HG03045 (cell line): ENCODE results near the gene ATG16L1.
A peak's percentile ranks its signal among the peaks of the same experiment; 100 is the strongest.

ENCODE experiments used
- ATAC-seq: cut with Tn5 transposase; IDR thresholded peaks from one replicate; pipeline ENCODE4 v1.9.1; 2021; ENCODE audit warnings: mild to moderate bottlenecking, moderate library complexity; ENCODE audit not compliant: unreplicated experiment

Gene ATG16L1

GRCh38 chr2:233251306-233252116, at the start of gene ATG16L1:
ATG16L1 (plus strand) TSS chr2:233251673; CDS start chr2:233251828, 155 bp downstream.
- peak; percentile 95 for ATAC-seq

DNA sequence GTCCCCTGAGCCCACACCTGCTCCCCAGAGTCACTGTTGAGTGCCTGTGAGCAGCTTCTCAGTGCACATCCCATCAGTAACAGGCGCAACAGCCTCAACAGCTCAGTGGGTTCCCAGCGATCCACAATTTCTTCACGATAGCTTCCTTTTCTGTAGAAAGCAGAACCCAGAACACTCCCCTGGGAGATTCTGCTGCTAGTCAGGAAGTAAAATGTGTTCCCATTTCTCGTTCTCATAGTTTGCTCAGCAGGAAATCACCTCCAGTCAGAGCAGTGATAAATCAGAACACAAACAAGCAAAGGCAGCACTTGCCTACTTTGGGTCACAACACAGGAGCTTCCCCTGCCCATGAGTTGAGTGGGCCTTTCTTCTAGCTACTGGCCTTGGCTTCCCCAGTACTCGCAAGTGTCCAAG, 48.9 kb upstream of the ATG16L1 start:
- ATAC-seq: no peak

DNA sequence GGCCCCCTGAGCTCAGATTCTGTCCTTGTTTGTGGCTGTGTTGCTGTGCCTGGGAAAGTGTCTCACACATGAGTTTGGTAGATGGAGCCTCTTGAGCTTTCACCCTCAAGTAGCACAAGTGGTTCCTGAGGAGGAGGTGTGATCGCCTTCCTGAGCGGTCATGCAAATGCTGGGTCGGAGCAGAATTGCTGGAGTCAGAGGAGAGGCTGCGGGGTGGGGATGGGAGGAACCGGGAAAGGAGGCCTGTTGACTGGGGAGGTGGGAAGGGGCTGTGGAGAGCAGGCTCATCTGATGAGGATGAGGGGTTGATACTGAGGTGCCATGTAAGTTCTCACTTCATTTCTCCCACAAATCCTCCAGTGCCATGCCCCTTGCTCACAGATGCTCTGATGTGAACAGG, 48.4 kb upstream of the ATG16L1 start:
- no peak for ATAC-seq

DNA sequence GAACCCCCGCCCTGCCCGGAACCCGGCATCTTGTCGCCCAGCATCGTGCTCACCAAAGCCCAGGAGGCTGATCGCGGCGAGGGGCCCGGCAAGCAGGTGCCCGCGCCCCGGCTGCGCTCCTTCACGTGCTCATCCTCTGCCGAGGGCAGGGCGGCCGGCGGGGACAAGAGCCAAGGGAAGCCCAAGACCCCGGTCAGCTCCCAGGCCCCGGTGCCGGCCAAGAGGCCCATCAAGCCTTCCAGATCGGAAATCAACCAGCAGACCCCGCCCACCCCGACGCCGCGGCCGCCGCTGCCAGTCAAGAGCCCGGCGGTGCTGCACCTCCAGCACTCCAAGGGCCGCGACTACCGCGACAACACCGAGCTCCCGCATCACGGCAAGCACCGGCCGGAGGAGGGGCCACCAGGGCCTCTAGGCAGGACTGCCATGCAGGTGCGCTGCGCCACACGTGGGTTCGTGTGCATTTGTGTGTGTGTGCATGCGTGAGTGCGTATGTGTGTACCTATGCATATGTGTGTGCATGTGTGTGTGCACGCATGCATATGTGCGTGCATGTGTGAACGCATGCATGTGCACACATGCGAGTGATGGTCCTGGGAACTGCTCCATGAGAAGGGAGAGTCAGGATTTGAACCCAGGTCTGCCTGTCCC, 47.1 kb upstream of the ATG16L1 start:
- ATAC-seq: no peak

GRCh38 chr2:233208382-233209116, 42.9 kb upstream of the ATG16L1 start:
- ATAC-seq: no peak

- ATAC-seq: no peak
Measured at GRCh38 chr2:233209117-233209532, 42.3 kb upstream of the ATG16L1 start.

- ATAC-seq: no peak
Measured at GRCh38 chr2:233209533-233210171, 41.8 kb upstream of the ATG16L1 start.

DNA sequence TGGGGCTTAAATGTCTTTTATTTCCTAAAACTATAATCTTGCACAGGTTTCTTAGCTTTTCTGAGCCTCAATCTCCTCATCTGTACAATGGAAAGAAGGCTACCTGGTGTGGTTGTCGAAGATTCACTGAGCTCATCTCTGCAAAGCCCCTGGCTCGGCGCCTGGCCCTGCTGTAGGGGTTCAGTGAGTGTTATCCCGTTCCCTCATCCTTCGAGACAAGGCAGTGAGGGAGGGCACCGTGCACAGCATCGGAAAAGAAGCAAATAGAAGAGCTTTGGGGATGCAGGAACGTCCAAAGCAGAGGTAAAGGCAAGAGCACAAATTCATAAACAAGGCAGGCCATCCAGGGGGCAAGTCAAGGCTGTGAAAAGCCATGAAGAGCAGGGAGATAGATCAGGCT, 41.2 kb upstream of the ATG16L1 start:
- ATAC-seq: no peak

DNA sequence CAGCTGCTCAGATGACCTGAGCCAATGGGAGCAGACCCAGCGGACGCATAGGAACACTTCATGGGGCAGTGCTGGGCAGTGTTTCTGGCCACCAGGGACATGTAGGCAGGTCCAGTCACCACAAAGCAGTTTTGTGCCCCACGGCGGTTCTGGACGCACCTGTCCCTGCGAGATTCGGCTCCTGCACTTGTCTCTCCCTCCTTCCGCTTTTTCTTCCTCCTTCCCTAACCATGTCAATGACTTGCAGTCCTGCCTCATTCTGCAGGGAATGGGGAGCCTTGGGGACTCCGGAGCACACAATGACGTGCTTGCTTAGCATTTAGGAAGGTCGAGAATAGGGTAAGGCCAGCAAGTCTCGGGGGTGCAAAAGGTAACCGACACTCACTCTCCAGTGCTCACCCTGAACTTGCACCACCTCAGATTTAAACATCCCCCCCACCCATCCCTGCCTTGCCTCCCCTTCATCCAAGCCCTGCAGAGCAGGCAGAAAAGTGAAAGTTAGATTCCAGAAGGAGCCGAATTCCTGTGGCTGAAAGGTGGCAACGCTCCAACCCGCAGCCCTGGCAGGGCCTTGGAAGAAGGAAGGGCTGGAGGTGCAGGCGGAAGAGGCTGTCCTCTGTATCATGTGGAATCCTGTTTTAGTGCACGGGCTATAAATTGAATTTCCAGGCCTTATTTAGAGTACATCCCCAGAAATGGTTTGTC, 40.5 kb upstream of the ATG16L1 start:
- ATAC-seq: no peak

DNA sequence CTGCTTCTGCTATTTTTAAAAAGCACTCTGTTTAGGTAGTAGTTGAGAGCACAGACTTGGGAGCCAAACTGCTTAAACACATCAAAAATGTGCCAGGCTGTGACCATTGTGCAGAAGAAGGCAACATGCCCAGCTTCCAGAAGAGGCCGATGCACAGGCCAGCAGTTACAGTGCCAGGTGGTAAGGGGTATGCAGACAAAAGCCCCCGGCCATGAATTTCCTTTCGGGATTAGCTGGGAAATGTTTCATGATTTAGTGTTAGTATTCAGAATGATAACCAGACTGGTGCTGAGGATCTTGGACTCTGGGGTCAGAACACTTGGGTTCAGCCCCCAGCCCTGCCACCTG, 40.0 kb upstream of the ATG16L1 start:
- no peak for ATAC-seq

DNA sequence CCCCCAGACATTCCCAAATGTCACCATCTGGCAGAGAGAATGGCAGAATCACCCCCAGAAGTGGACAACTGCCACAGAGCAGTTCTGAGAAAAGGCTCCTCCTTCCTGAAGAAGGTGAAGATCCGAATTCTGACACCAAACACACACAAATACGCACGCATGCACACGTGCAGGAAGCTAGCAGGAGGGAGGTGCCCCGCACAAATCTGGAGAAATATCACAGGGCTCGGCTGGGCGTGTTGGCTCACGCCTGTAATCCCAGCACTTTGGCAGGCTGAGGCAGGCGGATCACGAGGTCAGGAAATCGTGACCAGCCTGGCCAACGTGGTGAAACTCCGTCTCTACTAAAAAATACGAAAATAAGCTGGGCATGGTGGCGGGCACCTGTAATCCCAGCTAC, 38.5 kb upstream of the ATG16L1 start:
- no peak for ATAC-seq

GRCh38 chr2:233213975-233214374, 37.5 kb upstream of the ATG16L1 start:
- ATAC-seq: no peak

GRCh38 chr2:233217892-233218377, 33.5 kb upstream of the ATG16L1 start:
- no peak for ATAC-seq

DNA sequence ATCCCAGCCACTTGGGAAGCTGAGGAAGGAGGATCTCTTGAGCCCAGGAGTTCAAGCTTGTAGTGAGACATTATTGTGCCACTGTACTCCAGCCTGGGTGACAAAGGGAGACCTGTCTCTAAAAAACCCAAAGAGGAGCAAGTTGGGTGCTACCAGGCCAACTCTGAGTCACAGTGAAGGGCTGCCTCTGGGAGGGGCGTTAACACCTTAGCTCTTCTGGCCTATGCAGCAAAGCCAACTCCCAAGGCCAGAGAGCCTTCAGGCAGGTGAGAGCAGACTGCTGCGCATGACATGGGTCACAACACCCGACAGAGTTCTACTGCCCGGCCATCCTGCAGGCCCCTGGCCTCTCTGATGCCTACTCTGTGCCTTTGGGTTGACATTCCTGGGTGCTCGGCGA, 32.6 kb upstream of the ATG16L1 start:
- ATAC-seq: no peak

GRCh38 chr2:233219848-233220247, 31.6 kb upstream of the ATG16L1 start:
- ATAC-seq: no peak

GRCh38 chr2:233221378-233222063, 30.0 kb upstream of the ATG16L1 start:
- no peak for ATAC-seq

GRCh38 chr2:233223059-233223894, 28.2 kb upstream of the ATG16L1 start:
- peak; percentile 71 for ATAC-seq

GRCh38 chr2:233225230-233226068, 26.0 kb upstream of the ATG16L1 start:
- ATAC-seq: no peak
